DND-41 (cell line): ENCODE measurements around the gene AJAP1.

ENCODE experiments used
- EZH2 ChIP-seq: IDR thresholded peaks from 3 replicates; pipeline ENCODE4 v1.6.1; 2012; ENCODE audit warnings: borderline replicate concordance, low read depth, mild to moderate bottlenecking, moderate library complexity, low read length, inconsistent platforms; ENCODE audit not compliant: severe bottlenecking
- TF ChIP-seq, protein P1 (sequence below): IDR thresholded peaks from 2 replicates; pipeline ENCODE4 v1.5.1; 2012; ENCODE audit warnings: borderline replicate concordance, low read length, moderate library complexity, mild to moderate bottlenecking; ENCODE audit not compliant: poor library complexity, severe bottlenecking; ENCODE audit errors: extremely low read depth

DNA sequence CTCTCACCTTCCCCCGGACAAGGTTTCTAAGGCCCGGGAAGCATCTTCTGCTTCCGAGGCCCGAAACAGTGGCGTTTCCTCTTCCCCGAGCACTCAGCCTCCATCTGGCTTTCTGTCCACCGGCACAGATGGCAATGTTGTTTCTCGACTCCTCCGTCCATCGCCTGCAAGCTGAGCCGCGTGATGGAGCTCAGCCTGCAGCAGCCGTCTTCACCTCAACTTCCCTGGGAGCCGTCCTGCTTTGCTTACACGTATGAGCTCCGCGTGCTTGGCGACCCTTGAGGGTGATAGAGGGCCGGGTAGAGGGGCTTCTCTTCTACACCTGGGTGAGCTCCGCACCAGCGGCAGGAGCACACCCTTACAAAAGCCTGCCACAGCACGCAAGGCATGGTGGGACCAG lies 80.4 kb downstream of the AJAP1 start:
- TF ChIP-seq, protein P1, sequence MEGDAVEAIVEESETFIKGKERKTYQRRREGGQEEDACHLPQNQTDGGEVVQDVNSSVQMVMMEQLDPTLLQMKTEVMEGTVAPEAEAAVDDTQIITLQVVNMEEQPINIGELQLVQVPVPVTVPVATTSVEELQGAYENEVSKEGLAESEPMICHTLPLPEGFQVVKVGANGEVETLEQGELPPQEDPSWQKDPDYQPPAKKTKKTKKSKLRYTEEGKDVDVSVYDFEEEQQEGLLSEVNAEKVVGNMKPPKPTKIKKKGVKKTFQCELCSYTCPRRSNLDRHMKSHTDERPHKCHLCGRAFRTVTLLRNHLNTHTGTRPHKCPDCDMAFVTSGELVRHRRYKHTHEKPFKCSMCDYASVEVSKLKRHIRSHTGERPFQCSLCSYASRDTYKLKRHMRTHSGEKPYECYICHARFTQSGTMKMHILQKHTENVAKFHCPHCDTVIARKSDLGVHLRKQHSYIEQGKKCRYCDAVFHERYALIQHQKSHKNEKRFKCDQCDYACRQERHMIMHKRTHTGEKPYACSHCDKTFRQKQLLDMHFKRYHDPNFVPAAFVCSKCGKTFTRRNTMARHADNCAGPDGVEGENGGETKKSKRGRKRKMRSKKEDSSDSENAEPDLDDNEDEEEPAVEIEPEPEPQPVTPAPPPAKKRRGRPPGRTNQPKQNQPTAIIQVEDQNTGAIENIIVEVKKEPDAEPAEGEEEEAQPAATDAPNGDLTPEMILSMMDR = no peak
- TF ChIP-seq EZH2 = no peak
